GM19025 (cell line): Measurements from ENCODE around the gene KRTAP5-6.

Source experiments
- ATAC-seq: cut with Tn5 transposase; IDR thresholded peaks from one replicate; pipeline ENCODE4 v1.9.1; 2021; ENCODE audit warnings: mild to moderate bottlenecking, low read depth, moderate library complexity; ENCODE audit not compliant: unreplicated experiment

KRTAP5-6 gene, protein sequence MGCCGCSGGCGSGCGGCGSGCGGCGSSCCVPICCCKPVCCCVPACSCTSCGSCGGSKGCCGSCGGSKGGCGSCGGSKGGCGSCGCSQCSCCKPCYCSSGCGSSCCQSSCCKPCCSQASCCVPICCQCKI

DNA sequence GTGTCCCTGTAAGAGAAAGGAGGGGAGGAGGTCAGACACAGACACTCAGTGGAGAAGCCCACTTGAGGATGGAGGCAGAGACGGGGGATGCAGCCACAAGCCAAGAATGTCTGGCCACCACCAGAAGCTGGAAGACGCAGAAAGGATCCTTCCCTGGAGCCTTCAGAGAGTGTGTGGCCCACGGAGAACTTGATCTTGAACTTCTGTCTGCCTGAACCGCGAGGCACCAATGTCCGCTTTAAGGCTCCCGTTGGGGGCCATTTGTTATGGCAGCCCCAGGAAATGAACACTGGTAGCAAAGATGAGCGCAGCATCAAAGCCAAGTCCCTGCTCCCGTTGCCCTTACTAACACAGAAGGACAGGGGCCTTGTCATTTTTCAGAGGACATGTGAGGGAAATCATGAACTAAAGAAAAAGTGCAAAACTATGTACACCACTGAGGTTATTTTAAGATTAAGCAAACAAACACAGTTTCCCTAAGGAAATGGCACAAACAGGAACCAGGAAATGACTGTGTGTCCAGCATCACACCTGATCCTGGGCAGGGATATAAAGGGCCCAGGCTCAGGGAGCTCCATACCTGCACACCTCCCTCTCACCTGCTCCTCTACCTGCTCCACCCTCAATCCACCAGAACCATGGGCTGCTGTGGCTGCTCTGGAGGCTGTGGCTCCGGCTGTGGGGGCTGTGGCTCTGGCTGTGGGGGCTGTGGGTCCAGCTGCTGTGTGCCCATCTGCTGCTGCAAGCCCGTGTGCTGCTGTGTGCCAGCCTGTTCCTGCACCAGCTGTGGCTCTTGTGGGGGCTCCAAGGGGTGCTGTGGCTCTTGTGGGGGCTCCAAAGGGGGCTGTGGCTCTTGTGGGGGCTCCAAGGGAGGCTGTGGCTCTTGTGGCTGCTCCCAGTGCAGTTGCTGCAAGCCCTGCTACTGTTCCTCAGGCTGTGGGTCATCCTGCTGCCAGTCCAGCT lies at the start of gene KRTAP5-6:
TSS of gene KRTAP5-6 (plus strand) at position 588 of the 963 bp plus-strand sequence. CDS start at position 639, 51 bp downstream.
- no peak for ATAC-seq

DNA sequence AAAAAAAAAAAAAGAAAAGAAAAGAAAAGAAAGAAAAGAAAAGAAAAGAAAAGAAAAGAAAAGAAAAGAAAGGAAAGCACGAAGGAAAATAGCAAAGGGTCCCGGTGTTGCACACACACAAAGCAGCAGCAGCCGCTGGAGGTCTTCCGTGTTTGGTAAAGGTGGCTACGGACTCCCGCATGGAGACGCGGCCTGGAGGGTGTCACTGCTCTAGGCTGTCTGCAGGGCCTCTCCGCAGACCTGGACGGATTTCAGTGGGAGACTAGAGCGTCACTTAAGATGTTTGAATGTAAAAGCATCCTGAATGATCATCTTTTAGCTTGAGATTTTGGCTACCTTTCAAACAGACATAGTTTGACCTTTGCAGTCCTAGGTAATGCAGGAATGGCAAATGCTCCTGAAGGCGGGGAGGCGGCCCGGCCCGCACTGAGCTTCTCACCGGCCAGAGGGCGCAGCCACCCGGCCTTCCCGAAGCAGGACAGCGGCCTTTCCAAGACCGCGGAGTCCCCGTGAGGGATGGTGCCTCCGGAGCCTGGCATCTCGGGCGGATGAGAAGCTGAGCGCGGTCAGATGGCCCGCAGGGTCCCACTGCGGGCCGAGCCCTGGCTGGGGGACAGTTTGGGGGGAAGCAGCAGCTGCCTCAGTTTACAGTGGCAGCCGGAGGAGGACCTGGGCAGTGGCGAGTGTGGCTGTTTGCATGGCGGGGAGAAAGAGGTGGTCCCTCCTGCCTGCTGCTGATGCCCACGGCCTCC lies 48.9 kb upstream of the KRTAP5-6 start:
- no peak for ATAC-seq

DNA sequence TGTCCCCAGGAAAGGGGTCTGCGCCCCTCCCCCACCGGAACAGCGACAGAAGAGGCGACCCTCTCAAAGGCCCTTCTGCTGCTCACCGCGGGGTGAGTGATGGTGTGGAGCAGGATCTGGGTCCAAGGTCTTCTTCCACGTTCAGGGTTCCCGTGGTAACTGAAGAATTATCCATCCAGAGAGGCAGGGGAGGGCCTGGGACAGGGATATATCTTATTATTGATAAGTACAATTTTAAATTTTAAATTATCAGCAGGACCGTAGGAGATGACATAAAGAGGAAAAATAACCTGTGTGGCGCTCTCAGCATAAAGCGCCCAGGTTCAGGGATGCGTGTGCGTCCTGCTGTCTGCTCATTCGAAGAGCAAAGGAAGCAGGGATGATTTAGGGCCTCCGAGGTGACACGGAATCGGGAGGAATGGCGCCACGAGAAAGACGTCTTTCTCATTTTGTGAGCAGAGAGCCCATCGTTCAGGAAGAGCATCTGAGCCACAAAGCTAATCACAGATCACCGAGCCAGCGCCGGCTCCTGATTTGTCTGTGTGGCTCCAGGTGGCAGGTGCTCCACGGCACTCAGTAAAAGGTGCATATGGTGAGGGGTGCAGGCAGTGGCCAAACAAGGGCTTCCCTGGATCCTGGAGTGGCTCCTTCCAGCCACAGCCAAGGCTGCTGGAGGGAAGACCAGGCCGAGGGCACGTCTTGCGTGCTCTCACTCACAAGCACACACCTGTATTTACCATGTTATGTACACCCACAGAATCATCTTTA lies 48.2 kb upstream of the KRTAP5-6 start:
- ATAC-seq, result no peak

DNA sequence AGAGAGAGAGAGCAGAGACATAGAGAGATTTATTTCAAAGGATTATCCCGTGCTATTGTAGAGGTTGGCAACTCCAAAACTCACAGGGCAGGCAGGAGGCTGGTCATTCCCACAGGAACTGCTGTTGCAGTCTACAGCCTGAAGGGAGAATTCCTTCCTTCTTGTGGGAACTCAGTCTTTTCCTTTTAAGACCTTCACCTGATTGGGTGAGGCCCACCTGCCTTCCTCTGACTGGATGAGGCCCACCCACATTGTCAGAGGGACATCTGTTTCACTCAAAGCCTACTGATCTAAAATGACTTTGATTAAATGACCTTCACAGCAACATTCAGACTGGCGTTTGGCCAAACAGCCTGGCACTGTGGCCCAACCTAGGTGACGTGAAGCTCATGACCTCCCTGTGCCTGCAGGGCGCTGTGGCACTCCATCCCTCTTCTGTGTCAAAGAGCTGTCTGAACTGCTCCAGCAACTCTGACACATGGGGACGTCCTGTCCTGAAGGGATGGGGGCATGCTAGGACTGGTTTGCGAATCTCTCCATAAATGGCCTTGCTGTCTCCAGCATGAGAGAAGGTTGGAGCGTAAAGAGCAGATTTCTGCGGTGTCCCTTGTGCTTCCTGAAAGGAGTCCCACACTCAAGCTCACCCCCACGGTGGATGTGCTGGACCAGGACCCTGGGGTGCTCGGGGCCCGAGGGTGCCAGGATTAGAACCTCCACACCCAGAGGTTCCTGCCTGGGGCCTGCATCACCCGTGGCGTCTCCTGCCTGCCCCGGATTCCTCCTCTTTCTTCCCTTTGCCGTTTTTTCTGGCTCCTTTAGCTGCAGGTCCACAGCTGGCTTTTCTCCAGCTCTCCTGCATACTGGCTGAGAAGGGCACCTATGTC lies 46.7 kb upstream of the KRTAP5-6 start:
- no peak for ATAC-seq

DNA sequence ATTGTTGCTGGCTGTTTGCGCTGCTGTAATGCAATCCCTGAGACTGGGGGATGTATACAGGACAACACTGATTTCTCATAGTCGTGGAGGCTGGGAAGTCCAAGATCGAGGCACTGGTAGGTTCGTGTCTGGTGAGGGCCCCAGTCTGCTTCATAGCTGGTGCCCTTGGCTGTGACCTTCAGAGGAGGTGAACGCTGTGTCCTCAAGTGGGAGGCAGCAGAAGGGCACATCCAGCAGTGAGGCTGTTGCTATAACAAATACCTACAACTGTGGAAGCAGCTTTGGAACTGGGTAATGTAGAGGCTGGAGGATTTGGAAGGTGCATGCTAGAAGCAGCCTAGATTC lies 46.1 kb upstream of the KRTAP5-6 start:
- ATAC-seq, result no peak

DNA sequence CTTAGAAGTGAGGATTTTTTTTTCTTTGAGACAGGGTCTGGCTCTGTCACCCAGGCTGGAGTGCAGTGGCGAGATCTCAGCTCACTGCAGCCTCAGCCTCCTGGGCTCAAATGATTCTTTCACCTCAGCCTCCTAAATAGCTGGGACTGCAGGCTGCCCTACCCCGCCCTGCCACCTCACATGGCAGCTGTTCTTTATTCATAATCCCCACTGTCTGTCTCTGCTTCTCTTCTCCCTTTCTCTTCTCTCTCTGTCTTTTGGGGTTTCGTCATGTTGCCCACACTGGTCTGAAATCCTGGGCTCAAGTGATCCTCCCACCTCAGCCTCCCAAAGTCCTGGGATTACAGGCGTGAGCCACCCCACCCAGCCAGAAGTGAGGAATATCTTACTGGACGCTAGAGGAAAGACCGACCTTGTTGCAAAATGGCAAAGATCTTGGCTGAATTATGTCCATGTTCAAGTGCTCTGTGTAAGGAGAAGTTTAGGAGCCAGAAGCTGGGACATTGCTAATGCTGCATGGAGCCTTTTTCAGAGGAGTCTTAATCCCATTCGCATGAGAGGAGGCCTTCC lies 45.5 kb upstream of the KRTAP5-6 start:
- ATAC-seq, result no peak

DNA sequence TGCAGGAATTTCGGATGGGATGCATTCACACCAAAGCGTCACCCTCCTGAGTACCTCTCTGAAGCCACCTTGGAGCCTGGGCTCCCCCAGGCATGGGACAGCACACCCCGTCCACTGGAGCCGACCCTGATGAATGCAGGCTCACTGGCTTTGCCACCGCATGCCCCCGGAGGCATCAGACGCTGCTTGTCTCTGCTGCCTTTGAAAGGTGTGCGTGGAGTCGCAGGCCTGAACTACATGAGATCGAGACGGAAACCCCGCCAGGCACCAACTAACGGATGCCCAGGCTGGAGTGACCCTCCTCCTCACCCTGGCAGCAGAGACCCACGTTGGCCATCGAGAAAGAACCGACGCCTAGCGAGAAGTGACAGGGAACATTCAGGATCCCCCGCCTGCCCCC lies 45.0 kb upstream of the KRTAP5-6 start:
- no peak for ATAC-seq

DNA sequence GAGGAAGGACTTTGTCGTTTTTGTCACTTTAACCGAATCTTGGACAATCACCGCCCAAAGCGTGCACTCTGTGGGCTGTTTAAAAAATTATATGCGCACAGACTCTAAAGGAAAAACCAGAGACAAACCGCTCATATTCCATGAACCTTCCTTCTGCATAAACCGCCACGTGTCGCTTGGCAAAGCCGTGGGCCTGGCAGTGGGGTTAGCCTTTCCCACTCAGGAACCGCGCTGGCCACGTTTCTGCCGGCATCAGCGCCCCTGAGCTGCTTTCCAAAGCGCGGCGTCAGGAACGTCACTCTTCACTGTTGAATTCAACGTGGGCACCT lies 44.6 kb upstream of the KRTAP5-6 start:
- no peak for ATAC-seq

DNA sequence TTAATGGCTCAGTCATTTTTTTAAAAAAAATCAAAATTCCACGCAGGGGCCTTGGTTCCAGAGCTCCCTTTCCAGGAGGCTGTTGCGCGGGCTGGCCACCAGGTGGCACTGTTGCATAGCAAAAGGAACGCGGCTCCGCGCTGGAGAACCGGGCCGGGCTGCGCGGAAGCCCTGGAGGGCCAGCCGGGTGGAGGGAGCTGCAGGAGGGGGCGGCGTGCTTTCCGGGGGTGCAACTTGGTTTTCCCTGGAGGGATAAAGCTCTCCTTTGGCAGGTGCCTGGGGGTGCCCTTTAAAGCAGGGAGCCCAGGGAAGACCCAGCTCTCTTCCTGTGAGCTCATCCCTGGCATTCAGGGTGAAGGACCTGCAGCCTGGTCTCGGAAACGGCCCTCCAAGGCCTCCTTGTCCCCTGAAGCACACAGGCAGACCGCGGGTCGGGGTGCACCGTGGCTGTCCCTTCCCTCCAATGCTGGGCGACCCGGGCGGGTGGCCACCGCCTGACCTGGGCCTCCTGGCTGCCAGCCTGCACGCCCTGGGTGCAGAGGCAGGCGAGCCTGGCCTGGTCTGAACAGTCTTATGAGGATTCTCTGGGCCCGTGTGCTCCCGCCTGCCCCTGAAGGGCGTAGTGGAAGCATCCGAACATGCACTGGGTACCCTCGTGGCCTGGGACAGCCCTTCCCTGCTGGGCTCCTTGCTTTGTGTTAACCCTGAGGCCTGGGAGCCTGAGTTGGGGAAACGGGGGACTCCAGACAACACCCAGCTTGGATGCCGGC lies 44.0 kb upstream of the KRTAP5-6 start:
- ATAC-seq, result no peak

DNA sequence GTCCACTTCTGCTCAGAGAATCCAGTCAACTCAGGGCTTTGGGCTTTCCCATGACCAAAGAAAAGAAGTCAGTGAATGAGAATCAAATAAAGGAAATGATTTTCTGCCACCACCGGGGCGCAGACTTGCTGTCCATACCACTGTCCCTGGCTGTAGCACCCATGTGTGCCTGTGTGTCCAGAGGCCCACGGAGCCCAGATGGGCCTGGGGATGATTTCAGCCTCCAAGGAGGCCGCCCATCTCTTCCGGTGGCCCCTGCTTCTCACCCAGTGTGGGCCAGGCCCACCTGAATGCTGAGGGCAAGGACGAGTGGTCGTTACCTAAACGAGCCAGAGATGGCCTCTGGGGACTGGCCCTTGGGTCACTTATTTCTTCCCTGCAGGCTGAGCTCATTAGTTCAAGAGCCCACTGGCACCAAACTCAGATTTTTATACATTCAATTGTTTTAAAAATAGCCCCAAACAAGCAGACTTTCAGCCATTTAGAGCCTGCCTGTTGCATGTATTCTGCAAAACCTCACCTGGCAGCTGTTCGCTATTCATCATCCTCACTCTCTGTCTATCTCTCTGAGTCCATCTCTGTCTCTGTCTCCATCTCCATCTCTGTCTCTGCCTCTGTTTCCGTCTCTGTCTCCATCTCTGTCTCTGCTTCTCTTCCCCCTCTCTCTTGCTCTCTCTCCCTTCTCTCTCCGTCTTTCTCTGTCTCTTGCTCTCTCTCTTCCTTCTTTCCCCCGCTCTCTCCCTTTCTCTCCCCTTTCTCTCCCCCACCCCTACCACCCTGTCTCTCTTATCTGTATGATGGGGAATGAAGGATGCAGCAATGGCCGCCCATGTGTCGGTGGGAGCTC lies 43.2 kb upstream of the KRTAP5-6 start:
- no peak for ATAC-seq

DNA sequence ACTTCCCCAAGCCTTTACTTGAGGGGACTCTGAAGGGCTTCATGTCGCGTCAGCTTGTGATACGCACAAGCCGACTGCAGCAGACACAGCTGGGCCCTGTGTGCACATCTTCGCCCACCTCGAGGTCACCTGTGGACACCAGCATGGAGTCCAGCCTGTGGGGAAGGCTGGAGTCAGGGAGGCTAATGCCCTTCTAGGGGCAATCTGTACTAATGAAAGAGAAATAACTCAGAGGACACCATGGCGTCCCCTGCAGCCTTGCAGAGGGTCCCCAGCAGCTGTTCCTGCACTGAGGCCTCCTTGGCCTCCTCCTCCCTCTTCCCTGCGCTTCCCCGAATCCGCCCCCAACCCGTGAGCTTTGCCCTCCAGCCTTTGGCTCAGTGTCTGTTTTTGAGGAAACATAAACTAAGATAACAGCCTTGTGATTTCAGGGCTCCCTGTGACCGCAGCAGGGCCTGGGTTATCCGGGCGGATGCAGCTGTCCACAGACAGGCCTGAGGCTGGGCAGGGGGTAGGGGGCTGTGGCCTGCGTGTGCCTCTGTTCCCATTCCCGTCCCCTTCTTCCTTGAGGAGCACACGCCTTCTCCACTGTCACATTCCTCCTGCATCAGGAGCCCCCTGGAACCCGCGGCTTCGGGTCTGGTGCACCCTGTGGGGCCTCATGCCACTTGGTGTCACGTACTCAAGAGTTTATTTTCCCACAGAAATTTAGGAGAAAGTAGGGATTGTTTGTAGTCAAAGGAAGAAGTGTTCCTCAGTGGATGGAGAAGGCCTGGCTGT lies 42.4 kb upstream of the KRTAP5-6 start:
- no peak for ATAC-seq

DNA sequence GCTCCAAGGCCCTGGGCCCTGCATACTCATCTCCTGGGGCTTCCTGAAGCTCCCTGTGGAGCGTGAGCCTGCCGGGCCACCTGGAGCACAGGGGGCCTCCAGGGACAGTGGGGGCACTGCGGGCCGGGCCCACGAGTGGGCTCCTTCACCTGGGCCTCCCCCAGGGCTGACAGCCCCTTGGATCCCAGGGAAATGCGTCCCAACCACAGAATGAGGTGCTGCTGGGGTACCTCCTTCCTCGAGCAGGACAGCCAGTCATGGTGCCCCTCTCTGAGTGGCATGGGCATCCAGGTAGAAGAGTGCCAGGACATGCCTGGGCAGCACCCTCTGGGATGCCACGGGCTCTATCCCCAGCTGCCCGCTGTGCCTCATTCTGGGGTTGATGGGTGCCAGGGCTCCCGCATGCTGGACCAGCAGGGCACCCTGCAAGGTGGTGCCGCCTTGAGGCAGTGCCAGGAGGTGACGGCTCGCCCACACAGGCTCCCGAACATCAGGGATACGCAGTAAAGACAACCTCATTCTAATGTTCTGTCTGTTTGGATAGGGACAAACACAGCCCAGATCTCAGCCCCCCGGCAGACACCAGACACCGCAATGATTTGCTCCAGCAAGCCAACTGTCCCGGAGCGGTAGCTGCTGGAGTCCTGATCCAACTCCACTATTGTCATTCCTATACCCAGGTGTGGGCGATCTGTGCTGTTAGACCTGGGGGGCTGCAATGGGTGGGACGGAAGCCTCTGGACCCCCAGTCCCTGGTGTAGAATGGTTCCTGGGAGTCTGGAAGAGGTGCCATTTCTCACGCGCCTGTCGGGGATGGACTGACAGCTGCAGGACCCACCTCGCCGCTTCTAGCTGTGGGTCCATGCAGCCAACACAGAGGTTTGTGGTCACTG lies 41.6 kb upstream of the KRTAP5-6 start:
- no peak for ATAC-seq

DNA sequence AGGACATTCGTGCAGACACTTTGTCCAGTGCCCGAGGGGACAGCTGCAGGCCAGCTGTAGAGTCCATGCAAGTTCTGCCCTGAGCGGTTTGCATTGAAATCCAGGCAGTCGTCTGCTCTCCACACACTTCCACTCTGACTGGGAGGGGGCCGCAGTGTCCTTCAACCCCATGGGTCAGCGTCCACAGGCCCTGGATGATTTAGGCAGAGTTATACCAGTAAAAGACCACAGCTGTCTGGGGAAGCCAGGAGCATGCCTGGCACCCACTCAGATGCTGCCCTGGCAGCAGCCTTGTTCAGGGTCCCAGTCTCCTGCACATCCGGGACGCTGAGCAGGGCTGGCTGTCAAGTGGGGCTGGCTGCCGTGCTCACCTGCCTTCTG lies 40.9 kb upstream of the KRTAP5-6 start:
- no peak for ATAC-seq

DNA sequence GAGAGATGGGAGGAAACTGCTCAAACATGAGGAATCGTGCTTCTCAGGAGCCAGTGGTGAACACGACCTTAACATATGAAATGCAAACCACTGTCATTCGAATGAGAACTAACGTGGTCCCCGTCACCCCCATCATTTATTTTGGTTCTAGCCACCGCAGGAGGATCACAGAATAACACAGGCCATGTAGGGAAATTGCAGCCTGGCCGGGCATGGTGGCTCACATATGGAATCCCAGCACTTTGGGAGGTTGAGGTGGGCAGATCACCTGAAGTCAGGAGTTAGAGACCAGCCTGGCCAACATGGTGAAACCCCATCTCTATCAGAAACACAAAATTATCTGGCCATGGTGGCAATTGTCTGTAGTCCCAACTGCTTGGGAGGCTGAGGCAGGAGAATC lies 40.3 kb upstream of the KRTAP5-6 start:
- ATAC-seq, result no peak

DNA sequence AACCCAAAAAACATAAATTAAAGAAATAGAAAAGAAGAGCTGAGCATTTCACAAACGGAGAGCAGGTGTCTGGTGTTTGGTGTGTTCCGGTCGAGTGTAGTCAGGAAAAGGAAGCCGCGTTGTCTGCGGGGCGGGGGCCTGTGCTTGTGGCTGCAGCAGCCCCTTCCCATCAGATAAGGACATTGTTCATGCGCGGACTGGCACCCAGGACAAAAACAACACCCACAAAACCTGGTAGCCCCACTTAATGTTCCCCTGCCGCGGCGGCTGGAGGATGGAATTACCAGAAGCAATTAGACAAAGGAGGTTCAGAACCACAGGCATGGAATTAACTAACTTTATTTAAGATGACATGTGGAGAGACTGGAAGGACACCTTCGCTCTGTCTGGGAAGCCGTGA lies 37.5 kb upstream of the KRTAP5-6 start:
- ATAC-seq, result no peak
